ENCODE measurements around the gene ZNF521.

DNA sequence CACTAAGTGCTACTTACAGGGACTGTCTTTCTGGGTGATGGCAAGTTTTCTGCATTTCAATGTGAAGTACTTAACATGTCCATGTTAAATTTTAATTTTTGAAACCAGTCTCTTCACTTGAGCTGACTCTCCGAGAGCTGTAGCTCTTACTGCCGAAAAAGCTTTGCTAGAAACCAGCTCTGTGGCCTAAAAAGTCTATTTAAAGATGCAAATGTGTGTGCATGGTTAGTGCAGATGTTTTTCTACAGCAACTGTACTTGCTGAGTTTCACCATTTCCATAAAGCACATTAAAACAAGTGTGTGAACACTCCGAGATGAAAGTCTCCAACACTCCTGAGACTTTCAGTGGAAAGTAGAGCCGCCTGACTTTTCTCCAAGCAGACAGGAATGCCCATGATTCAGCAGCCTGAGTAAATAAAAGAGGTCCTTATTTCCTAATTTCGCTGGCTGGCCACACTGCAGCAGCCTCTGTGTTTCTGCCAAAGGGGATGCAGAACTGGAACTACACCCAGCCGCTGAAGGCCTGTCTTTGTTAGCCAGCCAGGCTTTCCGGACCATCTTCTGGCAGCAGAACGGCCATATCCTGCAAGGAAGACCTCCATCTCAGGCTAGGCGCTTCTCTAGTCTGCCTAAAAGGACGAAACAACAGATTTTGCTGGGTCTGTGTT, 121.2 kb downstream of the ZNF521 start:
- TF ChIP-seq, protein P1, sequence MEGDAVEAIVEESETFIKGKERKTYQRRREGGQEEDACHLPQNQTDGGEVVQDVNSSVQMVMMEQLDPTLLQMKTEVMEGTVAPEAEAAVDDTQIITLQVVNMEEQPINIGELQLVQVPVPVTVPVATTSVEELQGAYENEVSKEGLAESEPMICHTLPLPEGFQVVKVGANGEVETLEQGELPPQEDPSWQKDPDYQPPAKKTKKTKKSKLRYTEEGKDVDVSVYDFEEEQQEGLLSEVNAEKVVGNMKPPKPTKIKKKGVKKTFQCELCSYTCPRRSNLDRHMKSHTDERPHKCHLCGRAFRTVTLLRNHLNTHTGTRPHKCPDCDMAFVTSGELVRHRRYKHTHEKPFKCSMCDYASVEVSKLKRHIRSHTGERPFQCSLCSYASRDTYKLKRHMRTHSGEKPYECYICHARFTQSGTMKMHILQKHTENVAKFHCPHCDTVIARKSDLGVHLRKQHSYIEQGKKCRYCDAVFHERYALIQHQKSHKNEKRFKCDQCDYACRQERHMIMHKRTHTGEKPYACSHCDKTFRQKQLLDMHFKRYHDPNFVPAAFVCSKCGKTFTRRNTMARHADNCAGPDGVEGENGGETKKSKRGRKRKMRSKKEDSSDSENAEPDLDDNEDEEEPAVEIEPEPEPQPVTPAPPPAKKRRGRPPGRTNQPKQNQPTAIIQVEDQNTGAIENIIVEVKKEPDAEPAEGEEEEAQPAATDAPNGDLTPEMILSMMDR (IDR thresholded peaks at IDR 0.05; ENCODE audit: insufficient read depth, low read length, poor library complexity, severe bottlenecking), result no peak
- TF ChIP-seq EZH2phosphoT487 (conservative IDR thresholded peaks at IDR 0.05; ENCODE audit: low read length), result no peak

Data from SU-DHL-6 (cell line).